Activated CD8-positive, alpha-beta memory T cell treated with anti-CD3 and anti-CD28 coated beads, Interleukin-2, amount 50 U/mL, for 48 hours (primary cell): Measurements from ENCODE around the gene RFTN1.

Experiments used
- DNase-seq: peaks from one replicate; pipeline ENCODE4 v3.0.0-alpha.2; 2020

RFTN1 gene

DNA sequence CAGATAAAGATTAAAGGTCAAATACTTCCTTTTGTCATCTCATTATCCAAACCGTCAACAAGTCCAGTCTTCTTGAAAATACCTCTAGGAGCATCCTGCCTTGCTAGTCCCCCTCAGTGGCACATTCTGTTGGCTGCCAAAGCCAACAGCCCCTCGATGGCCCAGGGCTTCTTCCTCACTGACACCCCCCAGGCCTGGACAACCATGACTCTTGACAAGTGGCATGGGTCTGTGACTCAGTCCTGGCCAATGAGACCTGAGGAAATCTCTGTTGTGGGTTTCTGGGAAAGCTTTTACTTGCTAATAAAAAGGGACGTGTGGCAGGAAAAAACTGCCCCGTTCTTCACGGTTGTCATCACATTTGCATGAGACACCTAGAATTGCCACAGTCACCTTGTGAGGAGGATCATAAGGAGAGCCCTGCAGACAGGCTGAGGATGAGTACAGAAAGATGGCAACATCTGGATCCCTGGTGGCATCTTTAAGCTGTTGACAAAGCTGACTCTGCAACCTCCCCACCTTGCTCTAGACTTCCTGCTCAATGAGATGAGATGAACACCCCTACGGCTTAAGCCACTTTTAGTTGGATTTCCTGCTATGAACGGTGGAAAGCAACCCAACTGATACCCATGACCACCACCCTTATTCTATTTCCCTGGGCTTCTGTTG is 167.0 kb downstream of the RFTN1 start:
- no peak for DNase-seq

GRCh38 chr3:16343101-16343500 is 170.4 kb downstream of the RFTN1 start:
- no peak for DNase-seq

DNA sequence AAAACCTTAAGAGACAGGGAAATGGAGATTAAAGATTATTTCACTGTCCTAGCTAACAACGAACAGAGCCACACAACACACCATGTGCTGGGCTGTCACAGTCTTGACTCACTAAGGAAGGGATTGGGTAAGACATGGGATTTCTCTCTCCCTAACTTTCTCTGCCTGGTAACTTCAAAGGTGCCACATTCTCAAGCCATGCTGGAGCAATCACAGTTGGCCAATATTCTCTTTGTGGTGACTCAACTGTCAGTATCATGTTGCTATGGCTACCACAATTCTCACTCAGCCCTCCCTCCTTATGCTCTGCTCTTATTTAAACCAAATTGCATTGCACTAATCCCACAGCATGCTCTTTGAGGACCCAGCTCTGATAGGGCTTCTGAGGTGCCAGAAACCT is 174.5 kb downstream of the RFTN1 start:
- DNase-seq, result no peak

GRCh38 chr3:16337856-16338540 is 175.5 kb downstream of the RFTN1 start:
- DNase-seq, result peak; percentile 64

- DNase-seq, result no peak
Measured at GRCh38 chr3:16336825-16337224, 176.7 kb downstream of the RFTN1 start.

GRCh38 chr3:16335772-16336645 is 177.5 kb downstream of the RFTN1 start:
- no peak for DNase-seq

- no peak for DNase-seq
Measured at GRCh38 chr3:16335333-16335732, 178.2 kb downstream of the RFTN1 start.

GRCh38 chr3:16334909-16335308 is 178.6 kb downstream of the RFTN1 start:
- no peak for DNase-seq

GRCh38 chr3:16332904-16333426 is 180.5 kb downstream of the RFTN1 start:
- no peak for DNase-seq

GRCh38 chr3:16331319-16331883 is 182.1 kb downstream of the RFTN1 start:
- DNase-seq, result no peak

DNA sequence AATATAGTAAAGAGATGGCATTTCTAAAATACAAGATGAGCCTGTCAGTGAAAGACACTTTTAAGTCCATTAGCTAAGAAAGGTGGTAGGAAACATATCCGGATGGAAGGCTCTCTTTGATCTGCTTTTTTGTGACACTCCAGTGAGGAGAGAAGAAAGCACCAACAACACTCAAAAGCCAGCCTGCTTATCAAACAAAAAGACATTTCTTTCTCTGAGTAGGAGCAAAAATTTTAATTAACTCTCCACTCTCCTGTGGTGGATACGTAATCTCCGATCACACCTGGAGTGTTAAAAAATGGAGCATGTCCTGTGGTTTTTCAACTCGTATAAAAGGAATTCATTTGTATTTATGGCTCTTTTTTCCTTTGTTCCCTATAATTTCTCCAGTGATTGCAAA is 183.1 kb downstream of the RFTN1 start:
- DNase-seq, result no peak

DNA sequence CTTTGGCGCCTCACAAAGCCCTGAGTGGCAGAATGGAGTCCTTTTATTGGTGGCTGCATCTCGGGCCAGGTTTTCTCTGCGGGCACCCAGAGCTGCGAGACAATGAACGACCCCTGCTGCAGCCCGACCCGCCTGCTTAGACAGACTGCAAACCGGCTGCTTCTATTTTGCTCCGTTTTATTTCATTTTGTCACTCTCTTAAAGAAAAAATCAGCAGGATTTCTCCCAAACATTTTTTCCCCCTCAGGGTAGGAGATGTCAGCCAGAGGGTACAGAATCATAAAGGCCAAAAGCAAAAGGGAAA is 183.7 kb downstream of the RFTN1 start:
- no peak for DNase-seq

DNA sequence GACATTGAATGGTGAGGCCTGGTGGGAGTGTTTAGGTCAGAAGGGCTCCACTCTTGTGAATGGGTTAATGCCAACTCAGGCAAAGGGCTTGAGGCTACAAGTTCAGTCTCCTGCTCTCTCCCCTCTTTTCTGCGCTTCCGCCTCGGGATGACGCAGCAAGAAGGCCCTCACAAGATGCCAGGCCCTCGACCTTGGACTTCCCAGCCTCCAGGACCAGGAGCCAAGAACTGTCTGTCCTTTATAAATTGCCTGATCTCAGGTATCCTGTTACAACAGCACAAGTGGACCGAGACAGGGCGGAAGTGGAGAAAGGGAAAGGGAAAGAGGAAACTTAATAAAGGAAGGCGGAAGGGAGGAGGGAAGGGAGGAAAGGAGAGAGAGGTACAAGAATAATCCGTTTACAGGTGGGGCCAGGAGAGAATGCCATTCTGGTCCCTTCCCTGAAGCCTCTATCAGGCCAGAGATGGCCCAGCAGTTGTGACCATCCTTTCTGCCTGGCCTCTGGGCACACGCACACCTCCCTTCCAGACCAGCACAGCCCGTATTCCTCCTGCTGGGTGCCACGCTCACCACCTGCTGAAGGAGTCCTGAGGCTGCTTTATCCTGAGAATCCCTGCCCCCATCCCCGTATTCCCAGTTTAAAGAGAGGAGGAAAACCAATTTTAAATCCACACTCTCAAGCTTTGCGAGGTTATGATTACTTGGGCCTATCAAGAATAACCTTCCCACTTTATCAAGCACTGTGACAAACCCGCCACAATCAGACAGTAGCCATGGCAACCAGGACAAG is 184.3 kb downstream of the RFTN1 start:
- no peak for DNase-seq

DNA sequence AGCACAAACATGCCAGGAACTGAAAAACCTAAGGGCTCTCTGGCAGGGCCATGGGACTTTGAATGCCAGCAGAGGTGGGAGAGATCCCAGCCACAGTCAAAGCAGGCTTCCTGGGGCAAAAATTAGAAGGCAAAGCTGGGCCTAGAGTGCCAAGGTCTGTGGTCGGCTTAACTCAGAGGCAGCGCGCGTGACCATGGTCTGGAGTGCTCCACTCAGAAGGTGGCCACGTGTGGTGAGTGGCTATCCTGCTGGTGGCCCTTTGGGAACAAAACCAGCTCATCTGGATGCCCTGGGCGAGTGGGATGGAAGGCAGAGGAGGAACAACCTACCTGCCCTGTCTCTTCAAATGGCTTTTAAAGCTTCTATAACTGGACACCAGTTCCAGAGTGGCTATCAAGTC is 185.4 kb downstream of the RFTN1 start:
- no peak for DNase-seq

- no peak for DNase-seq
Measured at GRCh38 chr3:16326724-16327349, 186.7 kb downstream of the RFTN1 start.

DNA sequence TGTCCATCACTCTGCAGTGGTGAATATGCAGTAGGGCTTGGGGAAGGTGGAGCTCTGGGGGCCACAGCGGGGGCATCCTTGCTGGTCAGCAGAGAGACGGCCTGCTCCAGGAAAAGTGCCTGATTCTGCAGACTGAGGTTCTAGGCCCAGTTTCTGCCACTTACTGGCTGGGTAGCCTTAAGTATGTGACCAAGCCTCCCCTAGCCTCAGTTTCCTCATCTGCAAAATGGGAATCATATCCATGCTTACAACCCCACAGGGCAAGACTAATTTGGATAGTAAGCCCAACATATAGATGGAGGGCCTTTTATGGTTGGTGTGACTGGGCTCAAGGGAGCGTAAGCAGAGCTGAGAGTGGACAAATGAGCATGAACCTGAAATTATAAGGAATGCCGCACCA is 187.6 kb downstream of the RFTN1 start:
- DNase-seq, result no peak

- DNase-seq, result no peak
Measured at GRCh38 chr3:16323737-16324136, 189.8 kb downstream of the RFTN1 start.

DNA sequence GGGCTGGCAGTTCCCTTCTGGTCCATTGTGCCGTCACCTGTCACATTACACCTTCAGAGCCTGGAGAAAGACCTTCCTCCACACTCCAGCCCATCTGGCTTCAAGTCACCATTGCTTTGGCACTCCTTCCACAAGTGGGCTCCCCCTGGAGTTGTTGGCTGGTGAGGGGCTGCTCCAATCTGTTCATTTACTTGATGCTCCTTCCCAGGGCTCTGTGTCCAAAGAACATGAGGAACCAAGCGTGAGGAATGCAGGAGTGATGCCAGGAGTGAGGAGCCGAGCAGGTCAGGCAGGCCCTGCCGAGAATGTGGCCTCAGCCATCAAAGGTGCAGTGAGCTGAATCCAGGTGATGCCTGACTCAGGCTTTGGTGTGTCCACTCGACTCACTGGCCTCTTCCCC is 191.3 kb downstream of the RFTN1 start:
- no peak for DNase-seq

- no peak for DNase-seq
Measured at GRCh38 chr3:16320711-16321110, 192.8 kb downstream of the RFTN1 start.

DNA sequence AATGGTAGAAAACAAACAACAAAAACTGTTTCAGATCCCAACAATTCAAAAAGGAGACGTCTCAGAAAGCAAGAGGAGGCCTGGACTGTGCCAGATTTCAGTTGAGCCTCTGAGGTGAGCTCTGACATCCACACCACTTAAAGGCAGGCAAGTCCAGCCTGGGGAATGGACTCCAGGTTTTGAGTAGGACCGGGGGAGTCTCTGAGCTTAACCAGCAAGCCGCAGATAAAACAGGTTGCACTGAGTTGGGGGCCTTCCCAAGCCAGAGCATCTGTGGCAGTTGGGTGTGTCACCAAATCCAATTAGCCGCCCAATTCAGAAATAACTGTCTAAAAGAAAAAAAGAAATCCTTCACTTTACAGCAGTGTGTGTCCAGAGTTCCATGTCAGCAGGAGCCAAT is 193.8 kb downstream of the RFTN1 start:
- DNase-seq, result no peak

DNA sequence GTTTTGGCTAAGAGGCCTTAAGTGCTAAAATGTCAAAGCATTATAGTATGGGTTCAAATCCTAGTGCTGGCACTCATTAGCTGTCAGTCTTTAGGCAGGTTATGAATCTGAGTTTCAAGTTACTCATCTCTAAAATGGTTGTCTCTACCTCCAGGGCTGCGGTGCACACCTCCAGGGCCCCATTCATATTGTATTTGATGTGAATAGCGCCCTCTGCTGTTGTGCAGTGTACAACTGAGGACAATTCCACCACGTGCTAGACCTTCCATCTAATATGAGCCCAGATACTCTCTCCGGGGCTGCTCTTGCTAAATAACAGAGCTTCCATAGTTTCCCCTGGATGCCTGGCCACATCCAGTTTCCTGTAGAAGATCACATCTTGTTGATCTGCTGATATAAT is 194.2 kb downstream of the RFTN1 start:
- peak; percentile 85 for DNase-seq

GRCh38 chr3:16318176-16318575 is 195.3 kb downstream of the RFTN1 start:
- DNase-seq, result no peak
